HCT116 (cell line): ENCODE results near the gene SPATA45. TPM values are rescaled to one million over a fixed set of nuclear protein-coding genes. Genes with fewer than 3 reads are reported as not detected.
"Not testable (repeated sequence)": the region's sequence is repeated elsewhere in the genome, so short reads cannot be mapped to it uniquely, and the experiment has no call there.

Experiments used
- ATAC-seq: fragments of 200-7000 bp; cut with Tn5 transposase; 2 replicates; pipeline ENCODE4 v1.9.1; 2020; ENCODE audit warnings: mild to moderate bottlenecking, moderate library complexity
- BruUV-seq: library from RNA; stranded (reverse); fragments of 400-500 nt; replicated peaks from 2 replicates; lab custom pipeline; 2021; lab: Mats Ljungman, UMichigan
- CTCF ChIA-PET: fragments of 300-600 bp; sonication (Branson Sonifier 250); formaldehyde crosslinking; loops from one replicate; lab custom pipeline; 2021; ENCODE audit warnings: antibody characterized with exemption; lab: Charles Lee
- POLR2A ChIA-PET: fragments of 300-600, 350-600 bp; sonication (Branson Sonifier 250); formaldehyde crosslinking; loops from one replicate; lab custom pipeline; 2021; ENCODE audit warnings: antibody characterized with exemption; lab: Charles Lee
- RAD21 ChIA-PET, 2 experiments: fragments of 300-600 bp; sonication (Branson Sonifier 250); formaldehyde crosslinking; loops; one replicate each; lab custom pipeline; 2023; ENCODE audit warnings: low total read pairs in 2 of 2; ENCODE audit not compliant: uncharacterized antibody in 2 of 2, unreplicated experiment in 2 of 2, low non-redundant PET in 1 of 2; lab: Charles Lee
- DNase-seq: peaks from one replicate; pipeline ENCODE4 v3.0.0-alpha.2; 2010; ENCODE audit warnings: low read depth, low spot score
- H2AFZ ChIP-seq: fragments of 200-600 bp; shearing (Covaris generic), sonication (generic); 2 replicates; pipeline ENCODE4 v1.6.1; 2017; ENCODE audit warnings: low read depth, mixed run types, mixed read lengths, antibody characterized with exemption, low read length; ENCODE audit not compliant: poor library complexity, severe bottlenecking
- H3K27ac ChIP-seq: 2 replicates; pipeline ENCODE4 v1.5.1; 2012; ENCODE audit warnings: low read depth, low read length
- H3K27me3 ChIP-seq: fragments of 200-600 bp; sonication (generic); 2 replicates; pipeline ENCODE4 v1.6.1; 2016; ENCODE audit warnings: mixed run types, low read length, mixed read lengths; ENCODE audit not compliant: insufficient read depth
- H3K36me3 ChIP-seq, 2 experiments: fragments of 200-500 bp in 1 of 2; fragments of 200-600 bp in 1 of 2; sonication (Bioruptor generic) in 1 of 2; sonication (generic) in 1 of 2; 2 replicates each; pipeline versions ENCODE4 v1.5.1 to v1.6.1; 2014 to 2016; ENCODE audit warnings: low read length in 2 of 2, inconsistent platforms in 1 of 2, mixed read lengths in 1 of 2, mixed run types in 1 of 2; ENCODE audit not compliant: insufficient read depth in 2 of 2, control insufficient read depth in 1 of 2
- H3K4me1 ChIP-seq, 2 experiments: fragments of 200-600 bp in 1 of 2; sonication (generic) in 1 of 2; 2 replicates each; pipeline versions ENCODE4 v1.5.1 to v1.6.1; 2012 to 2017; ENCODE audit warnings: low read length in 2 of 2, inconsistent platforms in 1 of 2, mild to moderate bottlenecking in 1 of 2, mixed read lengths in 1 of 2, mixed run types in 1 of 2, moderate library complexity in 1 of 2; ENCODE audit not compliant: insufficient read depth in 2 of 2, control insufficient read depth in 1 of 2
- H3K4me2 ChIP-seq: fragments of 200-600 bp; sonication (generic); 2 replicates; pipeline ENCODE4 v1.6.1; 2017; ENCODE audit warnings: mixed run types, low read length, mixed read lengths
- H3K4me3 ChIP-seq, 2 experiments: fragments of 200-600 bp in 1 of 2; sonication (generic) in 1 of 2; replicated peaks in 1 of 2; 2 replicates each; pipeline ENCODE4 v1.5.1; 2011 to 2016; ENCODE audit warnings: low read length in 2 of 2, control low read depth in 1 of 2, low read depth in 1 of 2, mild to moderate bottlenecking in 1 of 2, mixed read lengths in 1 of 2, mixed run types in 1 of 2
- H3K79me2 ChIP-seq: fragments of 200-600 bp; sonication (generic); 2 replicates; pipeline ENCODE4 v1.6.1; 2017; ENCODE audit warnings: mild to moderate bottlenecking, mixed run types, low read length, moderate library complexity, mixed read lengths; ENCODE audit not compliant: insufficient read depth
- H3K9ac ChIP-seq: fragments of 200-600 bp; sonication (generic); 2 replicates; pipeline ENCODE4 v1.6.1; 2016; ENCODE audit warnings: low read length, mixed read lengths
- H3K9me2 ChIP-seq: fragments of 200-600 bp; sonication (generic), shearing (Covaris generic); 2 replicates; pipeline ENCODE4 v1.6.1; 2017; ENCODE audit warnings: mixed run types, mild to moderate bottlenecking, moderate library complexity; ENCODE audit not compliant: insufficient read depth
- H3K9me3 ChIP-seq, 2 experiments: fragments of 200-500 bp in 1 of 2; fragments of 200-600 bp in 1 of 2; sonication (Bioruptor generic) in 1 of 2; sonication (generic) in 1 of 2; 2 replicates each; pipeline ENCODE4 v1.6.1; 2014 to 2017; ENCODE audit warnings: low read length in 2 of 2, mixed read lengths in 2 of 2, inconsistent platforms in 1 of 2, low read depth in 1 of 2, mild to moderate bottlenecking in 1 of 2, mixed run types in 1 of 2, moderate library complexity in 1 of 2; ENCODE audit not compliant: control insufficient read depth in 1 of 2, insufficient read depth in 1 of 2
- H4K20me1 ChIP-seq: fragments of 200-600 bp; sonication (generic), shearing (Covaris generic); 2 replicates; pipeline ENCODE4 v1.6.1; 2017; ENCODE audit warnings: mixed run types, mild to moderate bottlenecking, moderate library complexity; ENCODE audit not compliant: insufficient read depth
- intact Hi-C: fragments of 100-400 bp; cut with micrococcal nuclease; formaldehyde crosslinking; loops from 2 replicates; pipeline ENCODE4 v1.10.0; 2022
- total RNA-seq: library from RNA; stranded (reverse); gene quantifications from one replicate; pipeline ENCODE4 v1.2.1, GENCODE V29; 2021; ENCODE audit not compliant: unreplicated experiment
- TF ChIP-seq, protein P1 (sequence below): IDR thresholded peaks from 2 replicates; pipeline ENCODE4 v1.6.1; 2012

SPATA45 gene
- total RNA-seq, 1 experiment from 2014 or later: not detected

DNA sequence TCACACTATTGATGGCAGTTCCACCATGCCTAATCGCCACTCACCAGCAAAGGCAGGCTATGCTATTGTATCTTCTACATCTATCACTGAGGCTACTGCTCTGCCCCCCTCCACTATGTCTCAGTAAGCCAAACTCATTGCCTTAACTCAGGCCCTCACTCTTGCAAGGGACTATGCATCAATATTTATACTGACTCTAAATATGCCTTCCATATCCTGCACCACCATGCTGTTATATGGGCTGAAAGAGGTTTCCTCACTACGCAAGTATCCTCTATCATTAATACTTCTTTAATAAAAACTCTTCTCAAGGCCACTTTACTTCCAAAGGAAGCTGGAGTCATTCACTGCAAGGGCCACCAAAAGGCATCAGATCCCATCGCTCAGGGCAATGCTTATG, 2.9 kb downstream of the SPATA45 start:
- RAD21 ChIA-PET, H3K27me3 ChIP-seq, DNase-seq, H3K9me2 ChIP-seq, H3K4me3 ChIP-seq, H3K36me3 ChIP-seq, H3K4me1 ChIP-seq, H4K20me1 ChIP-seq, H3K9ac ChIP-seq, CTCF ChIA-PET, H3K27ac ChIP-seq, H3K4me2 ChIP-seq, ATAC-seq, H3K9me3 ChIP-seq, H2AFZ ChIP-seq, POLR2A ChIA-PET, BruUV-seq, intact Hi-C loops, H3K79me2 ChIP-seq: not testable (repeated sequence)

DNA sequence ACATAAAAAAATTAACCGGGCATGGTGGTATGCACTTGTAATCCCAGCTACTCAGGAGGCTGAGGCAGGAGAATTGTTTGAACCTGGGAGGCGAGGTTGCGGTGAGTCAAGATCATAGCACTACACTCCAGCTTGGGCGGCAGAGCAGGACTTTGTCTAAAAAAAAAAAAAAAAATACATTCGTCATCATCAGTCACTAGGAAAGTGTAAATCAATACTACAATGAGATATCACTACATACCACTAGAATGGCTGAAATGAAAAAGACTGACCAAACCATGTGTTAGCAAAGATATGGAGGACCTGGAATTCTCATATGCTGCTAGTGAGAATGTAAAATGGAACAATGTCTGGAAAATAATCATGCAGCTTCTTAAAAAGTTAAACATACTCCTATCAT, 9.3 kb downstream of the SPATA45 start:
- Histone ChIP-seq H3K9ac (no peak overlapping the region), H3K9me3 (no peaks in the 10 kb centered on the region), H3K27me3 (no peaks in the 10 kb centered on the region), H2AFZ (no peak overlapping the region), H3K36me3 (no peaks in the 10 kb centered on the region), H3K79me2 (no peaks in the 10 kb centered on the region), H4K20me1 (no peaks in the 10 kb centered on the region), H3K4me3 (no peak overlapping the region), H3K9me2 (no peaks in the 10 kb centered on the region), H3K27ac (no peak overlapping the region), H3K4me1 (no peaks in the 10 kb centered on the region), H3K4me2 (no peak overlapping the region)
- no peak for DNase-seq
- CTCF ChIA-PET: no interaction called here
- BruUV-seq: no TSS peak
- POLR2A ChIA-PET: no interaction called here
- intact Hi-C loops: no loop called here
- RAD21 ChIA-PET: no interaction called here
- no peak for ATAC-seq
- TF ChIP-seq, protein P1, sequence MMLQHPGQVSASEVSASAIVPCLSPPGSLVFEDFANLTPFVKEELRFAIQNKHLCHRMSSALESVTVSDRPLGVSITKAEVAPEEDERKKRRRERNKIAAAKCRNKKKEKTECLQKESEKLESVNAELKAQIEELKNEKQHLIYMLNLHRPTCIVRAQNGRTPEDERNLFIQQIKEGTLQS: no peak

DNA sequence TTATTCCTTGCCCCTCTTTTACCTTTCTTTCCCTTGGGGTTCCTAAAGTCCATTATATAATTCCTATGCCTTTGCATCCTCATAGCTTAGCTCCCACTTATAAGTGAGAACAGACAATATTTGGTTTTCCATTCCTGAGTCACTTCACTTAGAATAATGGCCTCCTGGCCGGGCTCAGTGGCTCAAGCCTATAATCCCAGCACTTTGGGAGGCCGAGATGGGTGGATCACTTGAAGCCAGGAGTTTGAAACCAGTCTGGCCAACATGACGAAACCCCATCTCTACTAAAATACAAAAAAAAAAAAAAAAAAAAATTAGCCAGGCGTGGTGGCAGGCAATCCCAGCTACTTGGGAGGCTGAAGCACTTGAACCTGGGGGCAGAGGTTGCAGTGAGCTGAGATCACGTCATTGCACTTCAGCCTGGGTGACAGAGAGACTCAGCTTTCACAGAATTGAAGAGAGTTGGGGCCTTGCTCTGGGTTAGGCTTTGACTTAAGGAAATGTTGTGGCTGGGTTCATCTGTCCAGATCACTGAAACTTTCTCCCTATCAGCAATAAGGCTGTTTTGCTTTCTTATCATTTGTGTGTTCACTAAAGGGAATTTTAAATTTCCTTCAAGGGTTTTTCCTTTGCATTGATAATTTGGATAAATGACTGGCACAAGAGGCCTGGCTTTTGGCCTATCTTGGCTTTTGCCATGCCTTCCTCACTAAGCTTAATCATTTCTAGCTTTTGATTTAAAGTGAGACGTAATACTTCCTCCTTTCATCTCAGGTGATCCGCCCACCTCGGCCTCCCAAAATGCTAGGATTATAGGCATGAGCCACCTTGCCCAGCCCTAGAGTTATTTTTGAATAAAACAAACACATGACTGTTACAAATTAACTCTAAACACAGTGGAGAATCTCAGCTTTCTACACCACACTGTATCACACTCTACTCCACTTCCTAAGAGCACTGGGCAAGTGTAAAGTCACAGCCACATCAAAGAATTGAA, 13.9 kb downstream of the SPATA45 start:
- H4K20me1 ChIP-seq, H3K9me2 ChIP-seq, H3K36me3 ChIP-seq, H3K79me2 ChIP-seq, H3K9ac ChIP-seq, H3K4me2 ChIP-seq, H3K27me3 ChIP-seq, H3K9me3 ChIP-seq, RAD21 ChIA-PET, BruUV-seq, CTCF ChIA-PET, ATAC-seq, DNase-seq, H3K27ac ChIP-seq, intact Hi-C loops, H2AFZ ChIP-seq, H3K4me3 ChIP-seq, H3K4me1 ChIP-seq: not testable (repeated sequence)
- POLR2A ChIA-PET: interaction anchor here (1.0 kb wide), 1 partner anchor 24 kb away, joined by 3 read pairs; the partner anchor contains the start of gene FLVCR1
